Tibial artery (tissue), 4 donors: Measurements from ENCODE around the gene NPHS1.

ENCODE experiments used
- DNase-seq, 2 donors: peaks; one replicate each; pipeline ENCODE4 v3.0.0-alpha.2; 2019
- H3K27ac ChIP-seq, 2 donors: fragments of 200-600 bp; sonication (generic) in 1 of 2; 1 replicate in 1 of 2; 2 replicates in 1 of 2; pipeline ENCODE4 v1.5.1; 2018 to 2019; ENCODE audit warnings: mild to moderate bottlenecking in 1 of 2
- H3K27me3 ChIP-seq, 2 donors: fragments of 200-600 bp; sonication (generic) in 1 of 2; one replicate each; pipeline versions ENCODE4 v1.5.1 to v1.6.0; 2016 to 2019
- H3K36me3 ChIP-seq, 3 donors: fragments of 200-600 bp; sonication (generic) in 2 of 3; one replicate each; pipeline ENCODE4 v1.5.1; 2016 to 2019; ENCODE audit warnings: mild to moderate bottlenecking in 2 of 3
- H3K4me1 ChIP-seq, 4 donors: fragments of 200-600 bp; sonication (generic) in 2 of 4; 1 replicate in 3 of 4; 2 replicates in 1 of 4; pipeline ENCODE4 v1.5.1; 2016 to 2019
- H3K4me3 ChIP-seq, 2 donors: fragments of 200-600 bp; sonication (generic) in 1 of 2; 1 replicate in 1 of 2; 2 replicates in 1 of 2; pipeline ENCODE4 v1.5.1; 2018 to 2019; ENCODE audit warnings: mild to moderate bottlenecking in 2 of 2
- H3K9me3 ChIP-seq, 3 donors: fragments of 200-600 bp; sonication (generic) in 1 of 3; one replicate each; pipeline ENCODE4 v1.5.1; 2016 to 2019
- intact Hi-C: fragments of 100-400 bp; cut with DNase I; formaldehyde crosslinking; loops from one replicate; pipeline ENCODE4 v1.15.0; 2023; ENCODE audit warnings: low total_unique reads
- TF ChIP-seq, protein P1 (sequence below), 2 experiments: fragments of 200-600 bp in 1 of 2; fragments of 450-650 bp in 1 of 2; IDR thresholded peaks; one replicate each; pipeline ENCODE4 v1.5.1; 2017 to 2019; ENCODE audit warnings: antibody characterized with exemption in 2 of 2, mild to moderate bottlenecking in 1 of 2, moderate library complexity in 1 of 2

NPHS1 gene

DNA sequence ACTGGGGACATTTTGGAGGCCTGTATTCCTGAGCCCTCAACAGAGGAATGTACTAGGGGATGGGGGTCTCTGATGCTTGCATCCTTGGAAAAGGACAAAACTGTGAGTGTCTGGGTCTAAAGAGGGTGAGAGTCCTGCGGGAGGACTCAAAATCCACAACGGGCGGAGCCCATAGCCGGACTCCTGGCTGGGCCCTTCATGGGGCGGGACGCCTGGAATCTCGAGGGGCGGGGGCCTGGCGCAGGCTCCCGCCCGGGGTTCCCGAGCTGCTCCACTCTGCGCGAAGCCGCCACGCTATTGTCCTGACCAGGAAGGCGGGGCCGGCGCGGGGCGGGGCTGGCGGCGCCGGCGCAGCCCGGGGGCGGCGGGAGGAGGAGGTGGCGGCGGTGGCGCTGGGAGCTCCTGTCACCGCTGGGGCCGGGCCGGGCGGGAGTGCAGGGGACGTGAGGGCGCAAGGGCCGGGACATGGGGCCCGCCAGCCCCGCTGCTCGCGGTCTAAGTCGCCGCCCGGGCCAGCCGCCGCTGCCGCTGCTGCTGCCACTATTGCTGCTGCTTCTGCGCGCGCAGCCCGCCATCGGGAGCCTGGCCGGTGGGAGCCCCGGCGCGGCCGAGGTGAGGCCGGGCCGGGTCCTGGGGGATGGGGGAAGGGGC lies 16.0 kb upstream of the NPHS1 start, which contains the start of gene APLP1:
Gene APLP1, plus strand, starts transcription at position 403 of the 651 bp plus-strand sequence. Its CDS starts 63 bp downstream, at position 466.
- Histone ChIP-seq H3K27me3 (peaks cover 0 to 7% of the 10 kb centered on the region in 2 donors), H3K36me3 (no peaks in the 10 kb centered on the region), H3K9me3 (no peaks in the 10 kb centered on the region), H3K4me1 (peaks cover 9 to 26% (median 20%) of the 10 kb centered on the region in 4 donors), H3K4me3 (peak within 1 kb of the TSS; percentile 52 to 66), H3K27ac (peak within 1 kb of the TSS in 1 of 2 donors; percentile 33)
- TF ChIP-seq, protein P1, sequence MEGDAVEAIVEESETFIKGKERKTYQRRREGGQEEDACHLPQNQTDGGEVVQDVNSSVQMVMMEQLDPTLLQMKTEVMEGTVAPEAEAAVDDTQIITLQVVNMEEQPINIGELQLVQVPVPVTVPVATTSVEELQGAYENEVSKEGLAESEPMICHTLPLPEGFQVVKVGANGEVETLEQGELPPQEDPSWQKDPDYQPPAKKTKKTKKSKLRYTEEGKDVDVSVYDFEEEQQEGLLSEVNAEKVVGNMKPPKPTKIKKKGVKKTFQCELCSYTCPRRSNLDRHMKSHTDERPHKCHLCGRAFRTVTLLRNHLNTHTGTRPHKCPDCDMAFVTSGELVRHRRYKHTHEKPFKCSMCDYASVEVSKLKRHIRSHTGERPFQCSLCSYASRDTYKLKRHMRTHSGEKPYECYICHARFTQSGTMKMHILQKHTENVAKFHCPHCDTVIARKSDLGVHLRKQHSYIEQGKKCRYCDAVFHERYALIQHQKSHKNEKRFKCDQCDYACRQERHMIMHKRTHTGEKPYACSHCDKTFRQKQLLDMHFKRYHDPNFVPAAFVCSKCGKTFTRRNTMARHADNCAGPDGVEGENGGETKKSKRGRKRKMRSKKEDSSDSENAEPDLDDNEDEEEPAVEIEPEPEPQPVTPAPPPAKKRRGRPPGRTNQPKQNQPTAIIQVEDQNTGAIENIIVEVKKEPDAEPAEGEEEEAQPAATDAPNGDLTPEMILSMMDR (IDR thresholded peaks at IDR 0.05), result no peak
- peak; percentile 52 to 83 for DNase-seq
- intact Hi-C loops, result no loop called here

DNA sequence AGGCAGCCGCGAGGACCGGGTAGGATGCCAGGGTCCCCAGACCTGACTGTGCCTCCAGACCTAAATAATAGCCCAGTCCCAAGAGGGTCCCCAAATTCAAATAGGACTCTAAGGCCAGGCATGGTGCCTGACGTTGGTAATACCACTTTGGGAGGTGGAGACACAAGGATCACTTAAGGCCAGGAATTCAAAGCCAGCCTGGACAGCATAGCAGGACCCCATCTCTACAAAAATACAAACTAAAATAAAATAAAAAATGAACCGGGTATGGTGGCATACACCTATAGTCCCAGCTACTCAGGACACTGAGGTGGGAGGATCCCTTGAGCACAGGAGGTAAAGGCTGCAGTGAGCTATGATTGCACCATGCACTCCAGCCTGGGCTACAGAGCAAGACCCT lies 10.7 kb upstream of the NPHS1 start:
- intact Hi-C loops, result no loop called here
- Histone ChIP-seq H3K4me1 (peaks cover 0 to 1% (median under 1%) of the 10 kb centered on the region in 4 donors), H3K27me3 (peaks cover 0 to 43% of the 10 kb centered on the region in 2 donors), H3K27ac (no peak overlapping the region), H3K9me3 (peaks cover 0 to 8% (median 0%) of the 10 kb centered on the region in 3 donors), H3K36me3 (no peaks in the 10 kb centered on the region), H3K4me3 (no peak overlapping the region)
- TF ChIP-seq, protein P1 (IDR thresholded peaks at IDR 0.05), result no peak
- DNase-seq, result no peak

DNA sequence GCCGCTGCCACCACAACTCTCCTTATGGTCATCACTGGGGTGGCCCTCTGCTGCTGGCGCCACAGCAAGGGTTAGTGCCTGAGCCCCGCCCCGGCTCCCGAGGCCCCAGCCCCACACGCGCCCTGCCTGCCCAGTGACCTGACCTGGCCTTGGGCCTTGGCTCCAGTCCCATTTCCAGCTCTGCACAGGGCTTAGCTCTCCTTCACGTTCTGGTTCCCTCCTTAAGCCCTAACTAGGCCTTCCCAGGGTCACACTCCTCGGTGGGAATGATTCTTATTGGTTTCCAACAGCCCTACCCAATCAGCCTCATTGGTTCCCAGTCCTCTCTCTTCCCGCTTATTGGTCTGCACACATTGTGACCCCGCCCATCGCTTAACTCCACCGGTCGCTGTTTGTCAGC lies 10.2 kb upstream of the NPHS1 start:
- intact Hi-C loops, result no loop called here
- Histone ChIP-seq H3K27me3 (peaks cover 0 to 45% of the 10 kb centered on the region in 2 donors), H3K27ac (no peak overlapping the region), H3K4me3 (no peak overlapping the region), H3K4me1 (no peaks in the 10 kb centered on the region), H3K36me3 (no peaks in the 10 kb centered on the region), H3K9me3 (peaks cover 0 to 8% (median 0%) of the 10 kb centered on the region in 3 donors)
- TF ChIP-seq, protein P1 (IDR thresholded peaks at IDR 0.05), result no peak
- DNase-seq, result no peak

DNA sequence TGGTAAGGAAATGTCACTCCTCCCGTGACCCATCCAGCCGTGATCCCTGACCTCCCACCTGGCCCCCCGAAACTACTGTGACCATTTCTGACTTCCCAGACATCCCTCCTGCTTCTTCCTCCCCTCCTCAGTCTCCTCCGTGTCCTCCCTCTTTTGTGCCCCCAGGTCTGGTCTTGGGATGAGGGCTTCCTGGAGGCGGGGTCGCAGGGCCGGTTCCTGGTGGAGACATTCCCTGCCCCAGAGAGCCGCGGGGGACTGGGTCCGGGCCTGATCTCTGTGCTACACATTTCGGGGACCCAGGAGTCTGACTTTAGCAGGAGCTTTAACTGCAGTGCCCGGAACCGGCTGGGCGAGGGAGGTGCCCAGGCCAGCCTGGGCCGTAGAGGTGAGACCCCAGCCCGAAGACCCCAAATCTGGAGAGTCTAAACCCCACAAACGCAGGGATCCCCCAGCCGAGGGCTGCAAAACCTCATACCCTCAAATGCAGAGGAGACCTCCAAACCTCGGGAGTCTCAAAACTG lies 9.4 kb upstream of the NPHS1 start:
- DNase-seq, result no peak
- Histone ChIP-seq H3K27me3 (peaks cover 2 to 54% of the 10 kb centered on the region in 2 donors), H3K9me3 (peaks cover 0 to 8% (median 0%) of the 10 kb centered on the region in 3 donors), H3K27ac (no peak overlapping the region), H3K4me1 (peaks cover 0 to 7% (median 6%) of the 10 kb centered on the region in 4 donors), H3K36me3 (no peaks in the 10 kb centered on the region), H3K4me3 (no peak overlapping the region)
- intact Hi-C loops, result no loop called here
- TF ChIP-seq, protein P1 (IDR thresholded peaks at IDR 0.05), result no peak

DNA sequence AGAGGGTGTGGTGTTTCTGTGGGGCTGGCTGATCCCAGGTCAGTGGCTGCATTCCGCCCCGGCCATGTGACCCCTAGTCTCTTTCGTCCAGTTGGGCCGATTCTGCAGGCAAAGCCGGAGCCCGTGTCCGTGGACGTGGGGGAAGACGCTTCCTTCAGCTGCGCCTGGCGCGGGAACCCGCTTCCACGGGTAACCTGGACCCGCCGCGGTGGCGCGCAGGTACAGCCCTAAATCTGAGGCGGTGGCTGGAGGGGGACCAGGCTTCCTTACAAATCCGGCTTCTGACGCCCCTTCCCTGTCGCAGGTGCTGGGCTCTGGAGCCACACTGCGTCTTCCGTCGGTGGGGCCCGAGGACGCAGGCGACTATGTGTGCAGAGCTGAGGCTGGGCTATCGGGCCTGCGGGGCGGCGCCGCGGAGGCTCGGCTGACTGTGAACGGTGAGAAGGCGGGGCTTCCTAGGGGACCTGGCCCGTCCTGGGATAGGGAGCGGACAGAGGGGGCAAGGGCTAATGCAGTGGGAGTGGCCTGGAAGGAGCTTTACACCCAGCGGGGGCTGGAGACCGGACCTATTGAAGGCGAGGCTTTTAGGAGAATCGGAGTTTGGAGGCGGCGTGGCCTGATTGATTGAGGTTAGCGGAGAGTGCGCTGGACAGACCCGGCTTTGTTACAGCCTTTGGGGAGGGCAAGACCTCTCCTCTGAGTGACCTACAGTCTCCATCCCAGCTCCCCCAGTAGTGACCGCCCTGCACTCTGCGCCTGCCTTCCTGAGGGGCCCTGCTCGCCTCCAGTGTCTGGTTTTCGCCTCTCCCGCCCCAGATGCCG lies 8.7 kb upstream of the NPHS1 start:
- intact Hi-C loops, result no loop called here
- no peak for DNase-seq
- H3K4me1 ChIP-seq, result peaks cover 0 to 14% (median 11%) of the 10 kb centered on the region in 4 donors

More for the DNA sequence above, 8.7 kb upstream of the NPHS1 start:
- H3K27me3 ChIP-seq, result peaks cover 8 to 60% of the 10 kb centered on the region in 2 donors
- no peak overlapping the region for H3K4me3 ChIP-seq
- no peaks in the 10 kb centered on the region for H3K36me3 ChIP-seq
- no peak overlapping the region for H3K27ac ChIP-seq
- H3K9me3 ChIP-seq, result peaks cover 0 to 8% (median 0%) of the 10 kb centered on the region in 3 donors
- TF ChIP-seq, protein P1 (IDR thresholded peaks at IDR 0.05), result no peak
